CD4-positive, alpha-beta T cell treated with Interleukin-17A for 1 hour (primary cell): ENCODE data around the gene TACC2.

ENCODE experiments used
- DNase-seq: peaks from one replicate; pipeline ENCODE4 v3.0.0-alpha.2; 2020

Gene TACC2

GRCh38 chr10:122126763-122127659 is 138.0 kb downstream of the TACC2 start:
- DNase-seq, result no peak

GRCh38 chr10:122127943-122128342 is 139.0 kb downstream of the TACC2 start:
- no peak for DNase-seq

DNA sequence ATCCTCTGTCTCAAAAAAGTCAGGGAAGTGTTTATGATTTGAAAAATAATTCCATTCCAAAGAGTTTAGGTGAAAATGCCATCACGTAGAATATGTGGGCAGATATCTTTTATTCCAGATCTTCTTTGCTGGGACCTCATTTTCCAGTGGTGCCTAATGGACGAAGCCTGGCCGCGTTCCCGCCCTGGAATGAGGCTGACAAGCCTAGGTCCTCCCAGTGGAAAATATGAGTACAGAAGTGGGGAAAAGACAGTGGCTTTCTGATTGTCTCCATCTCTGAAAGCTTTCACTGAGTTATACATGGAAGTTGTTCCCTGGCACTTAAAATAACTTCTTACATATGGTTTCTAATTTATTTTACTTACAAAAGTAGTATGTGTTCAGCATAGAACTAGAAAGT is 139.4 kb downstream of the TACC2 start:
- no peak for DNase-seq

GRCh38 chr10:122130474-122131110 is 141.6 kb downstream of the TACC2 start:
- DNase-seq, result no peak

GRCh38 chr10:122132331-122132755 is 143.4 kb downstream of the TACC2 start:
- DNase-seq, result no peak

- DNase-seq, result no peak
Observed at GRCh38 chr10:122132882-122133565, 144.1 kb downstream of the TACC2 start.

DNA sequence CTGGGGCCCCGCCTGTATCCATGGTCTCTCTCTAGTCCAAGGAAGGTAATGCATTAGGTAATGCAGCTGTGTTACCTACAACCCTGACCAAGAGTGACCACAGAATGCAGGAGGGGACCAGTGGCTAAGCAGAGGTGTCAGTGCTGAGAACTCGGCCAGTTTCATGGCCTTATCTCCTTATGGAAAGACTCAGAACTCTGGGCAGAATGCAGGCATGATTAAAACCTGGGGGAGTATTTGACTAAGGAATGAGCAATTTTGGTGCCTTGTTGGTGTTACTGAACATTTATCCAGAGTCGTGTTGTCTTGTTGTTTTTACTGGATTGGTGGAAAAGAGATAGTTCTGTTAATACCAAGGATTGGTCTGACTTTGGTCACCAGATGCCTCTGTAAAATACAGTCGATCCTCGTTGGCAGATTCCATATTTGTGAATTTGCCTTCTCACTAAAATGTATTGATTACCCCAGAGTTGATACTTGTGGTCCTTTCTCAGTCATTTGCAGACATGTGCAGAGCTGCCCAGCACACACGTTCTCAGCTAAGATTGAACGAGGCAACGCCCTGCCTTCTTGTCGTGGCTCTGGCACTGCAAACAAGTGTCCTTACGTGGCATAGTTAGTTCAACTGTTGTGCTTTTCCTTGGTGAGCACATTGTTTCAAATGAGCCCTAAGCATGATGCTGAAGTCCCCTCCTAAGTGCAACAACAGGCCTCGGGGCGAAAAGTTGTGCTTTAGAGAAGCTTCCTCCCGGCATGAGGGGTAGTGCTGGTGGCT is 146.5 kb downstream of the TACC2 start:
- no peak for DNase-seq

- no peak for DNase-seq
Observed at GRCh38 chr10:122138831-122139625, 150.1 kb downstream of the TACC2 start.

DNA sequence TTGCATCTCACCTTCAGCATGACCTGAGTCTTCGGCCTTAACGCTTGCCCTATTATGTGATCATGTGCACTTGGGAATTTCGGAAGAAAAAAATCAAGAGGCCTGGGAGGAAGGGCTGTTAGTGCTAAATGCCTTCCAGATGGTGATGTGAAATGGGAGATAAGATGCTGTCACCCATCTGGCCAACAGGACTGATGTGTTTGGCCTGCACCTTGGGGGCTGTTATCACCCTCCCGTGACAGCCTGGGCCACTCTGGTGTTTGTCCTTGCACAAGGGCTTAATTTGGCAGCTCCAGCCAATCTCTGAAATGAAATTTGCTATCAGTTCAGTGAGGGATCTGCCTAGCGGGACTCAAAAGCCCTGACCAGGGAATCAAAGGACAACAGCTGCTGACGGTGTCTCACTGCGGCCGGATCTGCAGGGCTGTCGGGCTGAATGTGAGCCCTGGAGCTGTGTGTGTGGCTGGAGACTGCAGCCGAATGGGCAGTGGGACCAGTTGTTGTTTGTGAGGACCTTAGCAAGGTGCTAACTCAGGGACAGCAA is 150.7 kb downstream of the TACC2 start:
- DNase-seq, result no peak

DNA sequence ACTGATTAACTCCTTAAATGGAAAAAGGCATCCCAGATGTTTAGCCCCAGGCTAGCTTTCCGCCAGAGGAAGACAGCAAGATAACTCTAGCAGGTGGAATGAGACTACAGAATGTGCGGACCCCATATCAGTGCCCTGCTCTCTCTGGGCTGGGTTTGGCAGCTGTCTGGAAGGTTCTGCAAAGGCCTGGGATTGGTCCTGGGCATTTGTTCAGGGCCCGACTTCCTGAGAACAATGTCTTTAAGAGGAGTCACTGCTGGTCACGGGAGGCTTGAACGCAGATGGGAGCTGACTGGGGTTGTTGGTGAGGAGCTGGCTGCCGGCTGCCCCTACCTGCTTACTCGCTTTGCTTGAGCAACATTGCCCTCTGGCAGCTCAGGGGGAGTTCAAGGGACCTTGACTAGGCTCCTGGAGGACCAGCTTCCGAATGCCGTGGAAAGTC is 151.5 kb downstream of the TACC2 start:
- no peak for DNase-seq

DNA sequence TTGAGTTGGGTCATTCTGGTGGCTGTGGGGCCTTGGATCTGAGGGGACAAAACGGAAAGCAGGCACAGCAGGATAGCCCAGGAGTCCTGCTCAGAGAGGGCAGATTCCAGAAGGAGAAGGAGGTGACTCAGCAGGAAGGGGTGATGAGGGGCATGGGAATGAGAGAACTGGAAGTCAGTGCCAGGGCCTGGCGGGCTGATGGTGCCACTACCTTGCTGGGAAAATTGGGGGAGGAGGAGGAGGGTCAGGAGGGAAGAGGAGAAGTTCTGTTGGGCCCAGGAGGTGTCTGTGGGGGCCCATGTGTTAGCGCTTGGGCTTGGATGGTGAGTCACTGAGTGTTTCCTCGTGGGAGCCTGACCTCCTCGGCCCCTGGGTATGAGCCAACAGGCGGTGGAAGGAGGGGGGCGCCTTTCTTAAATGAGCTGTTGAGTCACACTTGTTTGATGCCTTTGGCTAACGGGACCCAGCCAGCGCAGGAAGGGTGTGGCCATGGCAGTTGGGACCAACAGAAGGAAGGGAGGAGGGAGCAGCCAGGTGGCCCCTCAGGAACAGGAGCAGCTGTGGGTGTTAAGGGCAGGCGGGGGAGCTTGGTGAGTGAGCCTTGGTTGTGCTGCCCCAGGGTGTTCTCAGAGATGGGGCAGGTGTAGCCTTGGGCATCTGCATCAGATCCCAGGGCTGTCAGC is 152.1 kb downstream of the TACC2 start:
- no peak for DNase-seq

DNA sequence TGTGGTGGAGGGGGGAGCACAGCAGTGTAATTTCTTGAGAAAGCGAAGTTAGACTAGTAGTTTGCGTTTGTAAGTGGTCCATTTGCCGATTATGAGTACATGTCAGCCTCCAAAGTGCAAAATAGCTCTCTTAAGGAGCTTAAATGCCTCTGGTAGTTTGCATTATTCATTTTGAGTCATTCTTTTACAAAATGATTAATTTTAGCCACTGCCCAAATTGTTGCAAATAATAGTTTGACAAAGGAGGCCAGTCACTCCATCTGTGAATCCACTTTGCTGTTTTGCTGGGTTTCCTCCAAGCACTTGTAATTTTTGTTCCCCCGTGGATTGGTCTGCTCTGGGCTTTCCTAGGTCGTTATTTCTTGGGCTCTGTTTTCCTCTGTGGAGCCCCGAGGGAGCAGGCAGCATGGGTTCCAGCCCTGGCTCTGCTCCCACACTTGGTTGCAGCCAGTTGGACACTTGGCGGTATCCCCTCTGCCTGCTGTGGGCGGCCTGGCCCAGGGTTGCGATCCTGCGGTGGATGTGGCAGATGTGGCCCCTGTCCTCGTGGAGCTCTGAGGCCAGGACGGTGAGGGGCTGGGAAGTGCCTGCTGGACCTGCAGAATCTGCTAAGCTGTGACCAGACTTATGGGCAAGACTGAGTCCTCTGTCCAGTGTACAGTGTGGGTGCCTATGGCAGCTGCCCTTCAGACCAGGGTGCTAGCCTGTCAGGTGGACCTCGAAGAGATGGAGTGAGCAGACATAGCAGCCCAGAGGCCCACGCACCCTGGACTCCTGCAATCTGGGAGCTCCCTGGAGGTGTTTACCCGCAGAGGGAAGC is 153.1 kb downstream of the TACC2 start:
- DNase-seq, result no peak

DNA sequence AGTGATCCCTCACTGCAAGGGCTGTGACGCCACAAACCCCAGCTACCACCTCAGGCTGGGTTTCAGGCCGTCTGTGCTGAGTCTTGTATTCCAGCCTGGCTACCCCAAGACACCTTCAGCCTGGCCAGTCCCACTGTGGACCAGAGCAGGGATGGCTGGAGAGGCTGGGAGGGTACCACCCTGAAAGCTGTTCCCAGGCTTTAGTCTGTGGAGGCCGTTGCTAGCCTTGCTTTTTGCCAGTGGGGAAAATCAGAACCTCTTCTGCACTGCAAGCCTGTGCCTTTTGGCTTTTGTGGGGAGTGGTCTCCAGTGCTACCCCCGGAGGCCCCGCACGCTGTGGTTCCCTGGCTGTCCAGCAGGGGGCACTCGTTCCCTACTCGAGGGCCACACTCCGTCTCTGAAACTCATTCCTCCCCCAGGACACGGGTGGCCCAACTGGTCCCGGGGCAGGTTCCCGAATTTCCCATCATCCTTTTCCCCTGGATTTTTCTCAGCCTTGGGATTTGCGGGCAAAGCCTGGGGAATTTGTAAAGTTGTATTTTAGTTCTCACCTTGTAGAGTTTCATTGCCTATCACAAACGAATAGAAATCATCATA is 153.8 kb downstream of the TACC2 start:
- no peak for DNase-seq

DNA sequence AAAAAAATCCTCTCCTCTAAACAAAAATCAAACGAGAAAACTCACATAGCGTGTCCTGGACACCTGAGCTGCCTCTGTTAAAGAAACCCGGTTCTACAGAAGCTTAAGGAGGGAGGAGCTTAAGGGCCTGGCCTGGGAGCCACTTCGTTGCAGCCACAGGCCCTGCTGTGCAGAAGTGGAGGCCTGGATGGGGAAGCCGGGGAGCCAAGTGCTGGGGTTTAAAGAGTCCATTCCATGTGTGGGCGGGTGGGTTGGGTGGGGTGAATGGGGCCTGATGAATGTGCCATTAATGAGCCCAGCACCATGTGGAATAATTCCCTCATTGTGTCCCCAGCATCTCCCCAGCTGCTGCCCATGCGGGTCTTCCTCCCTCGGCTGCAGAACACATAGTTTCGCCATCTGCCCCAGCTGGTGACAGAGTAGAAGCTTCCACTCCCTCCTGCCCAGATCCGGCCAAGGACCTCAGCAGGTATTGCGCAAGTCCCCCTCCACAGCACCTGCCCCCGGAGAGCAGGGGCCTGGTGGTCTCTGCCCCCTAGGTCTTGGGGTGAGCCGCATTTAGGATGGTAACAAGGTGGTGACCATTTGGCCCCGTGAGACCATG is 154.4 kb downstream of the TACC2 start:
- no peak for DNase-seq

- no peak for DNase-seq
Observed at GRCh38 chr10:122144199-122144598, 155.2 kb downstream of the TACC2 start.

- no peak for DNase-seq
Observed at GRCh38 chr10:122145113-122145512, 156.2 kb downstream of the TACC2 start.

- no peak for DNase-seq
Observed at GRCh38 chr10:122147663-122148062, 158.7 kb downstream of the TACC2 start.

DNA sequence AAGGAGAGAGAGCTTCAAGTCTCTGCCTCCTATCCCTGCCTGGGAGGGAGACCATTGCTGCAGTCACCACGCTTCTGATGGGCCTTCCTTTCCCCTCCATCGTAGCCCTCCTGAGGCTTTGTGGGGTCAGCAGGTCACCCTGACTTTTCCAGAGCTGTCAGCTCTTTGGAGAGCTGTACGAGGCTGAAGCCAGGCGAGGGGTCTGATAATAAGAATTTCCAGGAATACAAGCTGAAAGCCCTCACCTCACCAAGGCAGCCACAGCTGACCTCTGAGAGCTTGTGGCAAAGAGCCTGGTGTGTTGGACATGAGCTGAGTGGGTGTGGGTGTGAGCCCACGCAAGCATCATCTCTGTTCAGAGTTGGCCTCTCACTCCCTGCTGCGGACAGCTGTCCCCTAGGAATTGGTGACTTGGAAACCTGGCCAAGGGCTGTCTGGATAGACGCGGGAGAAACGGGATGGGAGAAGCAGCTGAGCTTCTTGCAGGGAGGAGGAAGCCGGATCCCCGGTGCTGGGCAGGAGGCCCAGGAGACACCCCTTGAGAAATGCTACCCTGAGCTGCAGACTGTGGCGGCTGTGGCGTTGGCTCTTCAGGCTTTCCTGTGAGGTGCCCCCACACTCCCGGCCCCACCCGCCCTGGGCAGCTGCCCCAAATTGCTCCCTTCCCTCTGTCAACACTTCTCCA is 160.1 kb downstream of the TACC2 start:
- no peak for DNase-seq
